HUES48 (cell line): Measurements from ENCODE around the gene FGF12.

Experiments
- H3K27ac ChIP-seq: one replicate; pipeline ENCODE4 v1.7.0; 2013; ENCODE audit warnings: low read depth, low read length, inconsistent platforms
- H3K27me3 ChIP-seq: 2 replicates; pipeline ENCODE4 v1.6.1; 2013; ENCODE audit warnings: mild to moderate bottlenecking, low read length; ENCODE audit not compliant: control insufficient read depth, insufficient read depth
- H3K36me3 ChIP-seq: 2 replicates; pipeline ENCODE4 v1.6.1; 2013; ENCODE audit warnings: low read length; ENCODE audit not compliant: control insufficient read depth, insufficient read depth
- H3K4me1 ChIP-seq: 2 replicates; pipeline ENCODE4 v1.6.1; 2013; ENCODE audit warnings: mild to moderate bottlenecking, low read length; ENCODE audit not compliant: control insufficient read depth, insufficient read depth
- H3K4me3 ChIP-seq: 2 replicates; pipeline ENCODE4 v1.5.1; 2013; ENCODE audit warnings: mild to moderate bottlenecking, low read depth, low read length
- H3K9ac ChIP-seq: 2 replicates; pipeline ENCODE4 v1.6.1; 2013; ENCODE audit warnings: mild to moderate bottlenecking, low read depth, low read length, moderate library complexity
- H3K9me3 ChIP-seq: 2 replicates; pipeline ENCODE4 v1.6.1; 2013; ENCODE audit warnings: low read length; ENCODE audit not compliant: control insufficient read depth, insufficient read depth

The FGF12 gene

GRCh38 chr3:192194085-192194484 is 533.3 kb downstream of the FGF12 start:
- no peak overlapping the region for H3K9ac ChIP-seq
- no peaks in the 10 kb centered on the region for H3K4me1 ChIP-seq
- H3K27ac ChIP-seq = no peak overlapping the region

DNA sequence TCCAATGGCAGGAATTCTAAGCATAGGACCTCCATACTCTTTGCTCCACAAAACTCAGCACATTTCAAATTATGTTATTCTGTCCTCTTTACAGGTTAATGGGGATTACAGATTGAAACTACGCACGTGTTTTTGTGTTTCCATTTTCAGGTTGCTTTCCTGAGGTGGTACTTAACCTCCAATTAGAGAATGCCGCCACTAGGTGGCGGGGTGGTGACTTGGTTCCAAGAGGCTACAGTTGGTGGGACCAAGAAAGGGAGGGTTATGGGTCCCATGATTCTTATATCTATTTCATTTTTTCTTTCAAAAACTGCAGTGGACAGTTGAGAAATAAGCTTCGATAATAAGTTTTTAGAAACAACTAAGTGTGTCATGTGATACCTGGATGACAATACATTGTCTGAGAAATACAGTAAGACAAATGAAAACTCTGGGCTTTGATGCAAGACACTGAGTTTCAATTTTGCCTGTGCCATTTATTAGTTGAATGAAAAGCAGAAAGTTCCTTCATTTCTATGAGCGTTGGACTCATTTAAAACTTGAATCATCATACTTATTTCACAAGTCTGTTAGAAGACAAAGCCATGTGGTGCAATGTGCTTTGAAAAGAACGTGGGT is 539.0 kb downstream of the FGF12 start:
- Histone ChIP-seq H3K27ac (no peak overlapping the region), H3K27me3 (no peaks in the 10 kb centered on the region), H3K4me1 (peaks cover 25% of the 10 kb centered on the region), H3K36me3 (no peaks in the 10 kb centered on the region), H3K9ac (no peak overlapping the region), H3K9me3 (no peaks in the 10 kb centered on the region), H3K4me3 (no peak overlapping the region)

More at GRCh38 chr3:192194085-192194484, 533.3 kb downstream of the FGF12 start:
- H3K27me3 ChIP-seq = no peaks in the 10 kb centered on the region
- no peaks in the 10 kb centered on the region for H3K9me3 ChIP-seq
- no peaks in the 10 kb centered on the region for H3K36me3 ChIP-seq
- no peak overlapping the region for H3K4me3 ChIP-seq

DNA sequence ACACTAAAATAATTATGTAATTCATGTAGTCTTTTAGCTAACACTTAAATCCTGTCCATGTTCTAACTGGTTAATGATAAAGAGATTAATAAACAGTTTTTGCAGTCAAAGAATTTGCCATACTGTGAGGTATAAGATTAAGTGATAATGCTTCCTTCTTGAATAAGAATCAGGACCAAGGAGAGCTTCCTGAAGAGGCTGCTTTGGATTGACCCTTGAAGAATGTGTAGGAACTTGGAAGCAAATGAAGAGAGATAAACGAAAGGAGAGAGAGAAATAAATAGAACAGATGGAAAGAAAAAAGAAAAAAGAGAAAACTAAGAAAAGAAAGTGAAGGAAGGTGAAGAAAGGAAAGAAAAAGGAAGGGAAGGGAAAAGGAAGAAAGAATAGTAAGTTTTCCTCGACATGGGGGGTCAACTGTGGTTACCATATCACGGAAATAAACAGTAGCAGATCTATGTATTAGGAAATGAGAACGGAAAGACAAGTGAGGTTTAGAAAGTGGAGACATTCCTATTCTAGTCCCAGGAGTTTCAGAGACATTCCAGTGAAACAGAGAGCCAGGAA is 539.8 kb downstream of the FGF12 start:
- Histone ChIP-seq H3K27ac (no peak overlapping the region), H3K36me3 (no peaks in the 10 kb centered on the region), H3K9ac (no peak overlapping the region), H3K9me3 (no peaks in the 10 kb centered on the region), H3K27me3 (no peaks in the 10 kb centered on the region; the same call in 1 of the 2 replicates), H3K4me3 (no peak overlapping the region), H3K4me1 (peaks cover 25% of the 10 kb centered on the region)

GRCh38 chr3:192186498-192186897 is 540.8 kb downstream of the FGF12 start:
- peaks cover 25% of the 10 kb centered on the region for H3K4me1 ChIP-seq
- no peaks in the 10 kb centered on the region for H3K9me3 ChIP-seq
- H3K36me3 ChIP-seq = no peaks in the 10 kb centered on the region
- no peaks in the 10 kb centered on the region; the same call in 1 of the 2 replicates for H3K27me3 ChIP-seq
- no peak overlapping the region for H3K27ac ChIP-seq
- H3K9ac ChIP-seq = no peak overlapping the region
- no peak overlapping the region for H3K4me3 ChIP-seq

DNA sequence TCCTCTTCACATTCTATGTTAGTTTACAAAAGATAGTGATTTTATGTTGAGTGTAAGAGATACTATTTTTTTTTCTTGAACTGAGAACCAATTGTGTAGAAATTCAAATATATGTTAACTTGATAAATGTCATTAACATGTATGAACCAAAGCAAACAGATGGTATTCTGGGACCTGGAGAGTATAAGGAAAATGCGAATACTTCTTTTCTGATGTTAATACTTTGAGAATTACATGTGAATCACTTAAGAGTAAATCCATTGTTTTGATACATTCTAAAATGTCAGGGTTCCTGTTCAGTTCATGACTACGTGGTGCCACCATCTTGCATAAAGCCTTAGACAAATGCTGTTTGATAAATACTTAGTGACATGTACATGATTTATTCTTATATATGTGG is 541.3 kb downstream of the FGF12 start:
- Histone ChIP-seq H3K27me3 (peaks cover 2% of the 10 kb centered on the region), H3K27ac (no peak overlapping the region), H3K9me3 (no peaks in the 10 kb centered on the region), H3K36me3 (no peaks in the 10 kb centered on the region), H3K4me1 (peaks cover 25% of the 10 kb centered on the region), H3K4me3 (no peak overlapping the region), H3K9ac (no peak overlapping the region)

- Histone ChIP-seq H3K27me3 (peaks cover 29% of the 10 kb centered on the region), H3K36me3 (no peaks in the 10 kb centered on the region), H3K9ac (no peak overlapping the region), H3K4me1 (peaks cover 27% of the 10 kb centered on the region), H3K9me3 (no peaks in the 10 kb centered on the region), H3K4me3 (no peak overlapping the region), H3K27ac (no peak overlapping the region)
Measured at GRCh38 chr3:192183109-192183508, 544.2 kb downstream of the FGF12 start.

DNA sequence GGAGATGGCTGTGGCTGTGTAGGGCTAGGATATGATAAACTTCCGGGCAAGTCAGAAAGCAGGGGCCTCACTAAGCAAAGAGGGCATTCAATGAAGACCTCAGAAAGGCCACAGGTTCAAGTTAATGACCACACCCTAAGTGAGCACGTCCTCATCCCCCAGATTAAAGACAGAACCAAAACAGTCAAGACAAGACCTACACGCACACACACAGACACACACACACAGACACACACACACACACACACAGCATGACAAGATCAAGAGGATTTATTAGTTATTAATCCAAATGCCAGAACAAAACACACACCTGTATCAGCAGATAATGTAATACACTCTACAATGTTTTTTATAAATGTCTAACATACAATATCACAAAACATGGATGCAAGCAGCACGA is 546.2 kb downstream of the FGF12 start:
- H3K27me3 ChIP-seq = peaks cover 49% of the 10 kb centered on the region
- H3K4me1 ChIP-seq = peaks cover 8% of the 10 kb centered on the region
- no peak overlapping the region for H3K27ac ChIP-seq
- H3K36me3 ChIP-seq = no peaks in the 10 kb centered on the region
- no peak overlapping the region for H3K9ac ChIP-seq
- H3K9me3 ChIP-seq = no peaks in the 10 kb centered on the region
- no peak overlapping the region for H3K4me3 ChIP-seq

- H3K27me3 ChIP-seq = peaks cover 58% of the 10 kb centered on the region
- no peak overlapping the region for H3K9ac ChIP-seq
- H3K4me1 ChIP-seq = 0 out of 2 replicates have a peak, but pooled peaks cover 3% of the 10 kb centered on the region
- no peaks in the 10 kb centered on the region for H3K9me3 ChIP-seq
- no peaks in the 10 kb centered on the region for H3K36me3 ChIP-seq
- H3K27ac ChIP-seq = no peak overlapping the region
- H3K4me3 ChIP-seq = no peak overlapping the region
Measured at GRCh38 chr3:192177383-192177782, 550.0 kb downstream of the FGF12 start.

DNA sequence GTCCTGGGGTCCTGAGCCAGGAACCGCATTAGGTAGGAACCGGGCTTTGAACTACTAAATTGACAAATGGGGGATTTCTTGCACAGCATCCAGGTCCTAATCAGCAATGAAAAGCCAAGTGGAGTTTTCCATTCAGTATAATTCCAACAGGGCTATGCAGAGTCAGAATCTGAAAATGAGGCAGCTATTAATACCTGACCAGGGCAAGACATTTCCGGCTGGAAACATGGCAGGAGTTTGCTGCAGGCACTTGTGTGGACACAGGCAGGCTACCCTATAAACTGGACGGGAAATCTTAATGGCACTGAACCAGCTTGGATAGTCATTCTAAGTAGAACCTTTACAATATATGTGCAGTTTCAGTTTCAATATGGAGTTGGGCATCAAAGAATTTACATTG is 553.1 kb downstream of the FGF12 start:
- no peak overlapping the region for H3K9ac ChIP-seq

DNA sequence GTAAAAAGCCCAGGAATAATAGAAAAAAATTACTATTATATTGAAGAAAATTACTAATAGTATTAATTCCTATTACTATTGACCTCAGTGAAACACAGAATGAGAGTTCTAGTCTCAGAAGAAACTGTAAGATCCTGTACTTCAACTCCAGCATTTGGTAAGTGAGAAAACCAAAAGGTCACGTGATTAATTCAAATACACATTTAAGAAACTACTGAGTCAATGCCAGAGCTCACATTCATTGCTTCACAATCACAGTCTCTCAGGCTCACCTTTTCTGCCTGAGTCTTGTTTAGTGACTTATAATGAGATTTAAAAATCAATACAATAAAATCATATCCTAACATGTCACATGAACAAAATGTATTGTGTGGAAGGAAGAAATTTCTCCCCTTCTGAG is 556.1 kb downstream of the FGF12 start:
- Histone ChIP-seq H3K4me1 (peaks cover 24% of the 10 kb centered on the region), H3K9ac (no peak overlapping the region), H3K27ac (no peak overlapping the region), H3K36me3 (no peaks in the 10 kb centered on the region), H3K4me3 (no peak overlapping the region), H3K9me3 (no peaks in the 10 kb centered on the region), H3K27me3 (peaks cover 10% of the 10 kb centered on the region)

More for the DNA sequence above, 553.1 kb downstream of the FGF12 start:
- Histone ChIP-seq H3K4me3 (no peak overlapping the region), H3K27me3 (peaks cover 38% of the 10 kb centered on the region), H3K4me1 (peaks cover 19% of the 10 kb centered on the region), H3K36me3 (no peaks in the 10 kb centered on the region), H3K27ac (no peak overlapping the region), H3K9me3 (no peaks in the 10 kb centered on the region)

GRCh38 chr3:192170659-192171058 is 556.7 kb downstream of the FGF12 start:
- Histone ChIP-seq H3K27ac (peak overlapping the region; percentile 44), H3K27me3 (peaks cover 4% of the 10 kb centered on the region), H3K9me3 (no peaks in the 10 kb centered on the region), H3K9ac (no peak overlapping the region), H3K36me3 (no peaks in the 10 kb centered on the region), H3K4me3 (no peak overlapping the region), H3K4me1 (peaks cover 24% of the 10 kb centered on the region)
